ENCODE measurements around the gene KRTAP3-1.

DNA sequence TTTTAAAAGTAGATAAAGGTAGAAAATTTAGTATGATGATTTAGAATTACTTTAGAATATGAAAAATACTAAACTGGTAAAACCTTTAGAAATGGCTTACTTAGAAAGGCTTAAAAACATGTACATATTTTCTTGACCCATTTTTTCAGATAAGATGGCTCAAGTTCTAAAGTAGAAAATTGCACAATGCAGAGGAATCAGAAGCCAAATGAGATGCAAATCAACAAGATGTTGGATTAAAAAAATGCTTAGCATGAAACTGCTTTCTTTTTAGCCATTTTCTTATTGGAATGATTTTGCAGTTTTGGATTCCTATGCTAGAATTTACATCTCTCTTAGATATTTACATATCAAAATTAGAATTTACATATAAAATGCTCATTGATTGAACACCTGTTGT, 1.5 kb upstream of the KRTAP3-1 start:
- TF ChIP-seq, protein P1, sequence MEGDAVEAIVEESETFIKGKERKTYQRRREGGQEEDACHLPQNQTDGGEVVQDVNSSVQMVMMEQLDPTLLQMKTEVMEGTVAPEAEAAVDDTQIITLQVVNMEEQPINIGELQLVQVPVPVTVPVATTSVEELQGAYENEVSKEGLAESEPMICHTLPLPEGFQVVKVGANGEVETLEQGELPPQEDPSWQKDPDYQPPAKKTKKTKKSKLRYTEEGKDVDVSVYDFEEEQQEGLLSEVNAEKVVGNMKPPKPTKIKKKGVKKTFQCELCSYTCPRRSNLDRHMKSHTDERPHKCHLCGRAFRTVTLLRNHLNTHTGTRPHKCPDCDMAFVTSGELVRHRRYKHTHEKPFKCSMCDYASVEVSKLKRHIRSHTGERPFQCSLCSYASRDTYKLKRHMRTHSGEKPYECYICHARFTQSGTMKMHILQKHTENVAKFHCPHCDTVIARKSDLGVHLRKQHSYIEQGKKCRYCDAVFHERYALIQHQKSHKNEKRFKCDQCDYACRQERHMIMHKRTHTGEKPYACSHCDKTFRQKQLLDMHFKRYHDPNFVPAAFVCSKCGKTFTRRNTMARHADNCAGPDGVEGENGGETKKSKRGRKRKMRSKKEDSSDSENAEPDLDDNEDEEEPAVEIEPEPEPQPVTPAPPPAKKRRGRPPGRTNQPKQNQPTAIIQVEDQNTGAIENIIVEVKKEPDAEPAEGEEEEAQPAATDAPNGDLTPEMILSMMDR (conservative IDR thresholded peaks at IDR 0.05), result no peak
- TF ChIP-seq ZFX (IDR thresholded peaks at IDR 0.05), result no peak

Data from C4-2B (cell line).